Stomach (tissue), 4 donors: Measurements from ENCODE around the gene MND1.

ENCODE experiments used
- CTCF ChIP-seq, 7 experiments: fragments of 450-650 bp in 4 of 7; fragments of 200-600 bp in 3 of 7; sonication (generic) in 3 of 7; IDR thresholded peaks; one replicate each; pipeline ENCODE4 v1.5.1; 2016 to 2019; ENCODE audit warnings: antibody characterized with exemption in 7 of 7, control low read depth in 2 of 7, mild to moderate bottlenecking in 1 of 7
- EP300 ChIP-seq: sonication (generic); formaldehyde crosslinking; IDR thresholded peaks from one replicate; pipeline ENCODE4 v1.6.1; 2017; ENCODE audit warnings: antibody characterized with exemption
- POLR2AphosphoS5 ChIP-seq, 3 donors: sonication (generic); formaldehyde crosslinking; IDR thresholded peaks; one replicate each; pipeline ENCODE4 v1.6.1; 2016; ENCODE audit warnings: antibody characterized with exemption in 3 of 3

DNA sequence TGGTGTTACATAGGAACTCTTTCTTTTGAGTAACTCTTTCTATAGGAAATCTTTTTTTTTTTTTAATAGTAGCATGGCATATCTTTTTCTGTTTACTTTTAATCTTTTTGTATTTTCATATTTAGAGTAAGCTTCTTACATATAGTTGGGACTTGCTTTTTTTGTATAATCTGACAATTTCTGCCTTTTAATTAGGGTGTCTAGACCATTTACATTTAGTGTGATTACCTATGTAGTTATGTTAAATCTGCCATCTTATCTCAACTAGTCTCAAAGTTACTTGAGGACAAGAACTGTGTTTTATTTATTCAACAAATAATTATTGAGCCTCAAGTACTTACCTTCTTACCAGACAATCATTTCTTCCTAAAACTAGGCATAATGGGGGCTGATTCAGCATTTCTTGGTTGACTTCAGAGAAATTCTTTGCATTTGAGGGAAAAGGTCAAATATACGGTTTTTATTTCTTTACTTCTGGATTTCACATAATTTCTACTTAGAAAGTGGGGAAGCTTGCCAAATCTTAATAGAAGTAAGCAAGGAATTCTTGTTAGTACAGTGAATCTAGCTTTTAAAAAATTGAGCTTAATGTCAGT, 28.6 kb downstream of the MND1 start:
- no peak for TF ChIP-seq CTCF (IDR thresholded peaks at IDR 0.05)
- TF ChIP-seq POLR2AphosphoS5 (IDR thresholded peaks at IDR 0.05), result no peak
- TF ChIP-seq EP300, result no peak
